SK-N-SH (cell line): Measurements from ENCODE around the gene PLXNB1. TPM values are rescaled to one million over a fixed set of nuclear protein-coding genes. Genes with fewer than 3 reads are reported as not detected.
A peak's percentile ranks its signal among the peaks of the same experiment; 100 is the strongest.

ENCODE experiments used
- CTCF ChIA-PET: fragments of 300-600, 350-600 bp; formaldehyde crosslinking; extraction: SDS; loops from one replicate; lab custom pipeline; 2021; lab: Yijun Ruan, JAX
- POLR2A ChIA-PET: fragments of 350-600 bp; sonication (Branson Sonifier 250); formaldehyde crosslinking; extraction: SDS; loops from one replicate; lab custom pipeline; 2020; ENCODE audit warnings: antibody characterized with exemption, inconsistent platforms; lab: Yijun Ruan, JAX
- DNase-seq: peaks from one replicate; pipeline ENCODE4 v3.0.0; 2012
- H2AFZ ChIP-seq: fragments of 200-600 bp; sonication (generic); 2 replicates; pipeline ENCODE4 v1.8.1; 2016; ENCODE audit warnings: antibody characterized with exemption, mild to moderate bottlenecking, low read depth
- H3F3A ChIP-seq: fragments of 200-600 bp; sonication (generic); replicated peaks from 2 replicates; pipeline ENCODE3; 2016; ENCODE audit warnings: antibody characterized with exemption, mild to moderate bottlenecking; ENCODE audit not compliant: insufficient read depth
- H3K27ac ChIP-seq, 2 experiments: fragments of 200-500 bp in 1 of 2; fragments of 200-600 bp in 1 of 2; sonication (Bioruptor generic) in 1 of 2; sonication (generic), shearing (Covaris generic) in 1 of 2; 2 replicates each; pipeline versions ENCODE4 v1.5.1 to v1.6.1; 2014 to 2016; ENCODE audit warnings: low read depth in 2 of 2, inconsistent platforms in 1 of 2, low read length in 1 of 2, mild to moderate bottlenecking in 1 of 2, mixed read lengths in 1 of 2
- H3K27me3 ChIP-seq: fragments of 200-600 bp; sonication (generic), shearing (Covaris generic); 2 replicates; pipeline ENCODE4 v1.6.1; 2016; ENCODE audit warnings: mixed run types; ENCODE audit not compliant: insufficient read depth
- H3K36me3 ChIP-seq, 2 experiments: fragments of 200-500 bp in 1 of 2; fragments of 200-600 bp in 1 of 2; sonication (Bioruptor generic) in 1 of 2; sonication (generic) in 1 of 2; replicated peaks in 1 of 2; 2 replicates each; pipeline versions ENCODE3 to v1.5.1; 2014 to 2016; ENCODE audit warnings: low read length in 1 of 2, mild to moderate bottlenecking in 1 of 2; ENCODE audit not compliant: insufficient read depth in 2 of 2, control insufficient read depth in 1 of 2
- H3K4me1 ChIP-seq, 2 experiments: fragments of 200-500 bp in 1 of 2; fragments of 200-600 bp in 1 of 2; sonication (Bioruptor generic) in 1 of 2; sonication (generic), shearing (Covaris generic) in 1 of 2; 2 replicates each; pipeline versions ENCODE4 v1.5.1 to v1.6.1; 2014 to 2016; ENCODE audit warnings: low read depth in 1 of 2, low read length in 1 of 2, mixed run types in 1 of 2; ENCODE audit not compliant: insufficient read depth in 2 of 2, control insufficient read depth in 1 of 2
- H3K4me2 ChIP-seq: fragments of 200-600 bp; sonication (generic), shearing (Covaris generic); 2 replicates; pipeline ENCODE4 v1.6.1; 2017; ENCODE audit warnings: mixed run types
- H3K4me3 ChIP-seq, 2 experiments: fragments of 200-500 bp in 1 of 2; fragments of 200-600 bp in 1 of 2; sonication (Bioruptor generic) in 1 of 2; sonication (generic), shearing (Covaris generic) in 1 of 2; 2 replicates each; pipeline versions ENCODE4 v1.5.1 to v1.8.1; 2014 to 2016; ENCODE audit warnings: low read depth in 2 of 2, inconsistent platforms in 1 of 2, low read length in 1 of 2, mild to moderate bottlenecking in 1 of 2, mixed read lengths in 1 of 2, moderate library complexity in 1 of 2
- H3K79me2 ChIP-seq: fragments of 200-600 bp; sonication (generic); 2 replicates; pipeline ENCODE4 v1.8.1; 2017; ENCODE audit warnings: mild to moderate bottlenecking; ENCODE audit not compliant: insufficient read depth
- H3K9ac ChIP-seq: fragments of 200-600 bp; sonication (generic); 2 replicates; pipeline ENCODE4 v1.6.1; 2017; ENCODE audit warnings: mixed run types
- H3K9me2 ChIP-seq: fragments of 200-600 bp; sonication (generic); 2 replicates; pipeline ENCODE4 v1.6.1; 2017; ENCODE audit warnings: mixed run types
- H3K9me3 ChIP-seq: fragments of 200-600 bp; sonication (generic); 2 replicates; pipeline ENCODE4 v1.6.1; 2017; ENCODE audit warnings: mixed run types, mild to moderate bottlenecking, moderate library complexity
- H4K20me1 ChIP-seq: fragments of 200-600 bp; sonication (generic); 2 replicates; pipeline ENCODE4 v1.6.1; 2017; ENCODE audit warnings: mild to moderate bottlenecking, mixed run types; ENCODE audit not compliant: insufficient read depth
- CHD2 ChIP-seq: fragments of 150-350 bp; IDR thresholded peaks from 2 replicates; pipeline ENCODE4 v1.6.1; 2018; ENCODE audit warnings: low read length; ENCODE audit not compliant: partially characterized antibody
- ELF1 ChIP-seq: IDR thresholded peaks from 2 replicates; pipeline ENCODE4 v1.4.0; 2012
- EP300 ChIP-seq, 2 experiments: IDR thresholded peaks; 2 replicates each; pipeline versions ENCODE4 v1.4.0 to v1.6.1; 2012; ENCODE audit warnings: borderline replicate concordance in 1 of 2, low read depth in 1 of 2, low read length in 1 of 2
- FOSL2 ChIP-seq: IDR thresholded peaks from 2 replicates; pipeline ENCODE4 v1.4.0; 2012; ENCODE audit warnings: low read depth, mild to moderate bottlenecking, moderate library complexity, borderline replicate concordance
- FOXJ3 ChIP-seq: sonication (generic); formaldehyde crosslinking; IDR thresholded peaks from 2 replicates; pipeline ENCODE4 v1.5.1; 2020; ENCODE audit warnings: mild to moderate bottlenecking, missing genetic modification reagents
- GABPA ChIP-seq: IDR thresholded peaks from 2 replicates; pipeline ENCODE4 v1.4.0; 2012; ENCODE audit warnings: low read depth, mild to moderate bottlenecking
- GATA2 ChIP-seq: sonication (generic); formaldehyde crosslinking; IDR thresholded peaks from 2 replicates; pipeline ENCODE4 v1.5.0; 2020; ENCODE audit warnings: mild to moderate bottlenecking, missing genetic modification reagents
- MXI1 ChIP-seq: IDR thresholded peaks from 2 replicates; pipeline ENCODE4 v1.6.1; 2012; ENCODE audit warnings: mild to moderate bottlenecking, low read depth, low read length, improper control_type of control experiment
- RCOR1 ChIP-seq: fragments of 150-350 bp; IDR thresholded peaks from 2 replicates; pipeline ENCODE4 v1.6.1; 2017; ENCODE audit warnings: antibody characterized with exemption, low read length
- RFX5 ChIP-seq: IDR thresholded peaks from 2 replicates; pipeline ENCODE4 v1.6.1; 2012; ENCODE audit warnings: mild to moderate bottlenecking, improper control_type of control experiment, low read length
- TCF12 ChIP-seq: IDR thresholded peaks from 2 replicates; pipeline ENCODE4 v1.4.0; 2012
- YY1 ChIP-seq: IDR thresholded peaks from 2 replicates; pipeline ENCODE4 v1.4.0; 2012; ENCODE audit warnings: low read depth, mild to moderate bottlenecking
- WGBS: methylation state at CpG from one replicate; pipeline ENCODE4 v1.1.6; 2017; ENCODE audit warnings: low lambda C conversion rate; 5-methylcytosine and 5-hydroxymethylcytosine counted together
- polyA plus RNA-seq, 3 experiments: library from polyadenylated mRNA; depleted of rRNA; stranded (reverse); fragments of >200 nt; gene quantifications; 2 replicates each; pipeline ENCODE4 v1.2.3, GENCODE V29; 2012
- TF ChIP-seq, protein P1 (sequence below): fragments of 150-350 bp; IDR thresholded peaks from 2 replicates; pipeline ENCODE4 v1.6.1; 2016; ENCODE audit warnings: mild to moderate bottlenecking, low read depth, low read length
- TF ChIP-seq, protein P2 (sequence below): fragments of 200-600 bp; sonication (generic); IDR thresholded peaks from 2 replicates; pipeline ENCODE4 v1.6.1; 2017; ENCODE audit warnings: antibody characterized with exemption, mild to moderate bottlenecking, moderate library complexity
- TF ChIP-seq, protein P3 (sequence below): IDR thresholded peaks from 2 replicates; pipeline ENCODE4 v1.4.0; 2012; ENCODE audit warnings: low read depth, borderline replicate concordance
- TF ChIP-seq, protein P4 (sequence below): IDR thresholded peaks from 2 replicates; pipeline ENCODE4; 2012

PLXNB1 gene
- polyA plus RNA-seq, 1 of the 3 experiments (the other 2 are of a cell fraction): 39.8 TPM

DNA sequence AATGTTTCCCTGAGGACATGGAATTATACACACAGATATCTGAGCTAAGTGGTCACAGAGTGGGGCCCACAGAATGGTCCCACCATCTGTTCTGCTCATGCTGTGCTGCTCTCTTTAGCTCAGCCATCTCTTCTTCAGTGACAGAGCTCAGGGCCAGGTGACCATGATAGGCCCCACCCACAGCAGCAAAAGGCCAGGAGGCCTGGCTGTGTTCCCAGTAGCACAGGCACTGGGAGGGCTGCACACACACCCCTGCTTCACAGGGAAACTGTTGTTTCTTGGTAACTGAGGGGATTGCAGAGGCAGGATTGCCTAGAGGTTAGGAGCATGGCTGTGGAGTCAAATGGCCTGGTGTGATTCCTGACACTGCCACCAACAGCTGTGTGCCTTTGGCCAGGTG is 62.7 kb downstream of the PLXNB1 start:
- H4K20me1 ChIP-seq: no peaks in the 10 kb centered on the region
- H3K4me1 ChIP-seq: peaks cover 0 to 15% of the 10 kb centered on the region in 2 experiments; a peak in 1 of 4 replicates
- no peaks in the 10 kb centered on the region for H3K79me2 ChIP-seq
- peak overlapping the region in 1 of 2 experiments; percentile 74; a peak in 2 of 4 replicates for H3K27ac ChIP-seq
- peak; percentile 69 for DNase-seq
- ChIA-PET POLR2A (interaction anchor here (0.6 to 1.1 kb wide), 4 partner anchors 15 to 68 kb away, joined by 3 to 4 read pairs (median 3); no protein-coding TSS in a partner anchor), CTCF (interaction anchor here (1.1 to 2.8 kb wide), 5 partner anchors 20 to 94 kb away, joined by 3 to 18 read pairs (median 3); no protein-coding TSS in a partner anchor)
- H3K36me3 ChIP-seq: no peaks in the 10 kb centered on the region
- H3K9me3 ChIP-seq: peaks cover 7% of the 10 kb centered on the region; the same call in 1 of the 2 replicates
- H3K9me2 ChIP-seq: no peaks in the 10 kb centered on the region
- H3K27me3 ChIP-seq: no peaks in the 10 kb centered on the region
- peak; percentile 45 for TF ChIP-seq CHD2
- no peak for TF ChIP-seq GATA2 (CRISPR knock-in tag)
- 0 out of 2 replicates have a peak, but pooled peaks have one; percentile 5 for TF ChIP-seq RCOR1
- TF ChIP-seq FOXJ3: peak; percentile 73; the same call in 1 of the 2 replicates
- TF ChIP-seq GABPA: no peak
- TF ChIP-seq, protein P1, sequence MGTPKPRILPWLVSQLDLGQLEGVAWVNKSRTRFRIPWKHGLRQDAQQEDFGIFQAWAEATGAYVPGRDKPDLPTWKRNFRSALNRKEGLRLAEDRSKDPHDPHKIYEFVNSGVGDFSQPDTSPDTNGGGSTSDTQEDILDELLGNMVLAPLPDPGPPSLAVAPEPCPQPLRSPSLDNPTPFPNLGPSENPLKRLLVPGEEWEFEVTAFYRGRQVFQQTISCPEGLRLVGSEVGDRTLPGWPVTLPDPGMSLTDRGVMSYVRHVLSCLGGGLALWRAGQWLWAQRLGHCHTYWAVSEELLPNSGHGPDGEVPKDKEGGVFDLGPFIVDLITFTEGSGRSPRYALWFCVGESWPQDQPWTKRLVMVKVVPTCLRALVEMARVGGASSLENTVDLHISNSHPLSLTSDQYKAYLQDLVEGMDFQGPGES: no peak
- TF ChIP-seq RFX5: no peak
- peak in 1 of 2 experiments; percentile 15; a peak in 1 of 4 replicates for TF ChIP-seq EP300 (IDR thresholded peaks at IDR 0.05; ENCODE audit: borderline replicate concordance in 1 of 2, low read depth in 1 of 2, low read length in 1 of 2)
- 0 out of 2 replicates have a peak, but pooled peaks have one; percentile 63 for TF ChIP-seq MXI1
- no peak overlapping the region for H2AFZ ChIP-seq
- no peaks in the 10 kb centered on the region for H3F3A ChIP-seq
- H3K4me3 ChIP-seq: no peak overlapping the region
- no peak overlapping the region for H3K9ac ChIP-seq
- H3K4me2 ChIP-seq: no peak overlapping the region

DNA sequence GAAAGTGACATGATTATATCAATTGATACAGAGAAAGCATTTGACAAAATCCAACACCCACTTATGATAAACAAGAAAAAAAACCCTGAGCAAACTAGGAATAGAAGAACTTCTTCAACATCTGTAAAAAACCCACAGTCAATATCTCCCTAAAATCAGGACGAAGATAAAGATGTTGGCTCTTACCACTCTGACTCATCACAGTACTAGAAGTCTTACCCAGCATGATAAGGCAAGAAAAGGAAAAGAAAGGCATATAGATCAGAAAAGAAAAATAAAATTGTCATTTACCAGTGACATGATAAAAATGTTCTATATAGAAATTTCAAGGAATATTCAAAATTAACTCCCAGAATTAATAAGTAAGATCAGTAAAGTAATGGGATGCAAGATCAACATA is 65.0 kb downstream of the PLXNB1 start:
- H3F3A ChIP-seq: no peaks in the 10 kb centered on the region
- no peak overlapping the region for H3K4me2 ChIP-seq
- H4K20me1 ChIP-seq: no peaks in the 10 kb centered on the region
- WGBS: 19% methylated on average over 1 of the region's 1 CpG
- CTCF ChIA-PET: no interaction called here
- no peaks in the 10 kb centered on the region for H3K79me2 ChIP-seq
- peaks cover 0 to 15% of the 10 kb centered on the region in 2 experiments; a peak in 1 of 4 replicates for H3K4me1 ChIP-seq
- TF ChIP-seq, protein P1: no peak
- TF ChIP-seq ELF1 (no peak), FOSL2 (no peak), CHD2 (no peak), TCF12 (no peak), MXI1 (no peak), YY1 (no peak), RFX5 (no peak)
- TF ChIP-seq, protein P2, sequence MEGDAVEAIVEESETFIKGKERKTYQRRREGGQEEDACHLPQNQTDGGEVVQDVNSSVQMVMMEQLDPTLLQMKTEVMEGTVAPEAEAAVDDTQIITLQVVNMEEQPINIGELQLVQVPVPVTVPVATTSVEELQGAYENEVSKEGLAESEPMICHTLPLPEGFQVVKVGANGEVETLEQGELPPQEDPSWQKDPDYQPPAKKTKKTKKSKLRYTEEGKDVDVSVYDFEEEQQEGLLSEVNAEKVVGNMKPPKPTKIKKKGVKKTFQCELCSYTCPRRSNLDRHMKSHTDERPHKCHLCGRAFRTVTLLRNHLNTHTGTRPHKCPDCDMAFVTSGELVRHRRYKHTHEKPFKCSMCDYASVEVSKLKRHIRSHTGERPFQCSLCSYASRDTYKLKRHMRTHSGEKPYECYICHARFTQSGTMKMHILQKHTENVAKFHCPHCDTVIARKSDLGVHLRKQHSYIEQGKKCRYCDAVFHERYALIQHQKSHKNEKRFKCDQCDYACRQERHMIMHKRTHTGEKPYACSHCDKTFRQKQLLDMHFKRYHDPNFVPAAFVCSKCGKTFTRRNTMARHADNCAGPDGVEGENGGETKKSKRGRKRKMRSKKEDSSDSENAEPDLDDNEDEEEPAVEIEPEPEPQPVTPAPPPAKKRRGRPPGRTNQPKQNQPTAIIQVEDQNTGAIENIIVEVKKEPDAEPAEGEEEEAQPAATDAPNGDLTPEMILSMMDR: no peak
- TF ChIP-seq, protein P3, sequence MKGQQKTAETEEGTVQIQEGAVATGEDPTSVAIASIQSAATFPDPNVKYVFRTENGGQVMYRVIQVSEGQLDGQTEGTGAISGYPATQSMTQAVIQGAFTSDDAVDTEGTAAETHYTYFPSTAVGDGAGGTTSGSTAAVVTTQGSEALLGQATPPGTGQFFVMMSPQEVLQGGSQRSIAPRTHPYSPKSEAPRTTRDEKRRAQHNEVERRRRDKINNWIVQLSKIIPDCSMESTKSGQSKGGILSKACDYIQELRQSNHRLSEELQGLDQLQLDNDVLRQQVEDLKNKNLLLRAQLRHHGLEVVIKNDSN: no peak
- TF ChIP-seq, protein P4, sequence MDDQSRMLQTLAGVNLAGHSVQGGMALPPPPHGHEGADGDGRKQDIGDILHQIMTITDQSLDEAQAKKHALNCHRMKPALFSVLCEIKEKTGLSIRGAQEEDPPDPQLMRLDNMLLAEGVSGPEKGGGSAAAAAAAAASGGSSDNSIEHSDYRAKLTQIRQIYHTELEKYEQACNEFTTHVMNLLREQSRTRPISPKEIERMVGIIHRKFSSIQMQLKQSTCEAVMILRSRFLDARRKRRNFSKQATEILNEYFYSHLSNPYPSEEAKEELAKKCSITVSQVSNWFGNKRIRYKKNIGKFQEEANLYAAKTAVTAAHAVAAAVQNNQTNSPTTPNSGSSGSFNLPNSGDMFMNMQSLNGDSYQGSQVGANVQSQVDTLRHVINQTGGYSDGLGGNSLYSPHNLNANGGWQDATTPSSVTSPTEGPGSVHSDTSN: no peak
- no peaks in the 10 kb centered on the region for H3K9me2 ChIP-seq
- no peak for DNase-seq
- peaks cover 16% of the 10 kb centered on the region for H3K9me3 ChIP-seq
- no peaks in the 10 kb centered on the region for H3K36me3 ChIP-seq
- POLR2A ChIA-PET: no interaction called here
- no peak overlapping the region for H3K9ac ChIP-seq
- H2AFZ ChIP-seq: no peak overlapping the region
- no peaks in the 10 kb centered on the region for H3K27me3 ChIP-seq
- H3K4me3 ChIP-seq: no peak overlapping the region
- no peak overlapping the region for H3K27ac ChIP-seq
